HepG2 (cell line): Measurements from ENCODE around the gene KIFC1. TPM values are rescaled to one million over a fixed set of nuclear protein-coding genes. Genes with fewer than 3 reads are reported as not detected.
A peak's percentile ranks its signal among the peaks of the same experiment; 100 is the strongest.

Experiments used
- AFF4 ChIP-seq: sonication (generic); formaldehyde crosslinking; IDR thresholded peaks from 2 replicates; pipeline ENCODE4 v1.4.0; 2020; ENCODE audit warnings: missing genetic modification reagents
- CREB1 ChIP-seq, 2 experiments: fragments of 450-650 bp in 1 of 2; IDR thresholded peaks; 2 replicates each; pipeline ENCODE4 v1.6.1; 2016 to 2017; ENCODE audit warnings: control low read depth in 1 of 2, mild to moderate bottlenecking in 1 of 2, missing compliant biosample characterization in 1 of 2, missing genetic modification characterization in 1 of 2
- ELF4 ChIP-seq: sonication (generic); formaldehyde crosslinking; IDR thresholded peaks from 2 replicates; pipeline ENCODE4 v1.5.0; 2020; ENCODE audit warnings: missing genetic modification reagents, mild to moderate bottlenecking, moderate library complexity, borderline replicate concordance
- ERF ChIP-seq: IDR thresholded peaks from 2 replicates; pipeline ENCODE4 v1.6.1; 2018; ENCODE audit warnings: missing biosample characterization, missing genetic modification reagents
- FOXC1 ChIP-seq: sonication (generic); formaldehyde crosslinking; IDR thresholded peaks from 2 replicates; pipeline ENCODE4 v1.8.0; 2022; ENCODE audit warnings: mild to moderate bottlenecking, missing genetic modification reagents, borderline replicate concordance
- NFKBIZ ChIP-seq: IDR thresholded peaks from 2 replicates; pipeline ENCODE4 v1.6.1; 2018; ENCODE audit warnings: missing genetic modification reagents, missing compliant biosample characterization
- SETDB1 ChIP-seq: sonication (generic); formaldehyde crosslinking; IDR thresholded peaks from 2 replicates; pipeline ENCODE4 v1.5.1; 2020; ENCODE audit warnings: missing genetic modification reagents, mild to moderate bottlenecking, borderline replicate concordance
- SNAI1 ChIP-seq: sonication (generic); formaldehyde crosslinking; IDR thresholded peaks from 2 replicates; pipeline ENCODE4 v1.5.0; 2020; ENCODE audit warnings: mild to moderate bottlenecking, missing genetic modification reagents, borderline replicate concordance
- SP2 ChIP-seq: sonication (generic); formaldehyde crosslinking; IDR thresholded peaks from 2 replicates; pipeline ENCODE4 v1.5.1; 2020; ENCODE audit warnings: mild to moderate bottlenecking, missing genetic modification reagents
- TBL1XR1 ChIP-seq: fragments of 150-350 bp; IDR thresholded peaks from 2 replicates; pipeline ENCODE4 v1.6.1; 2014; ENCODE audit warnings: borderline replicate concordance, low read length; ENCODE audit not compliant: partially characterized antibody
- THYN1 ChIP-seq: sonication (generic); formaldehyde crosslinking; IDR thresholded peaks from 2 replicates; pipeline ENCODE4 v1.8.1; 2023; ENCODE audit warnings: low read depth, mild to moderate bottlenecking, moderate library complexity, missing genetic modification reagents, borderline replicate concordance
- TOPORS ChIP-seq: sonication (generic); formaldehyde crosslinking; IDR thresholded peaks from 2 replicates; pipeline ENCODE4 v1.8.0; 2023; ENCODE audit warnings: mild to moderate bottlenecking, missing genetic modification reagents
- ZGPAT ChIP-seq: IDR thresholded peaks from 2 replicates; pipeline ENCODE4 v1.6.1; 2016; ENCODE audit warnings: mild to moderate bottlenecking
- ZNF232 ChIP-seq: sonication (generic); formaldehyde crosslinking; IDR thresholded peaks from 2 replicates; pipeline ENCODE4 v1.4.0; 2020; ENCODE audit warnings: missing genetic modification reagents, borderline replicate concordance
- ZNF564 ChIP-seq: sonication (generic); formaldehyde crosslinking; IDR thresholded peaks from 2 replicates; pipeline ENCODE4 v1.8.1; 2023; ENCODE audit warnings: mild to moderate bottlenecking, missing genetic modification reagents
- ZNF589 ChIP-seq: sonication (generic); formaldehyde crosslinking; conservative IDR thresholded peaks from 2 replicates; pipeline ENCODE4 v1.8.0; 2022; ENCODE audit warnings: mild to moderate bottlenecking, moderate library complexity, missing genetic modification reagents
- polyA plus RNA-seq, 8 experiments: library from polyadenylated mRNA; depleted of rRNA in 3 of 8; stranded (reverse) in 7 of 8; unstranded in 1 of 8; fragments of >200 nt; fragmentation: Illumina TruSeq in 4 of 8; extraction: Trizol in 4 of 8; gene quantifications; 2 replicates each; pipeline versions ENCODE4 v1.2.1 to v1.2.3, GENCODE V29; 2011 to 2016; ENCODE audit warnings: low read depth in 4 of 8, missing spikeins in 1 of 8, mixed read lengths in 1 of 8; ENCODE audit not compliant: insufficient read depth in 1 of 8
- total RNA-seq, 5 experiments: library from RNA; depleted of rRNA; stranded (reverse); fragments of >200 nt; fragmentation: Illumina TruSeq; extraction: Trizol; gene quantifications; 2 replicates each; pipeline ENCODE4 v1.2.3, GENCODE V29; 2016; ENCODE audit warnings: low read depth in 1 of 5
- TF ChIP-seq, protein P1 (sequence below): sonication (generic); formaldehyde crosslinking; IDR thresholded peaks from 2 replicates; pipeline ENCODE4 v1.4.0; 2020; ENCODE audit warnings: missing genetic modification reagents

Gene KIFC1
- total and polyA plus RNA-seq, 2 of the 13 experiments (the other 11 are each of a cell fraction or from before 2014, with no cell fraction given): 25.0 to 45.5 TPM

- peak; percentile 72 for TF ChIP-seq ZNF564
- TF ChIP-seq TBL1XR1: no peak
- TF ChIP-seq SNAI1 (CRISPR knock-in tag): peak; percentile 78
- peak; percentile 94; the same call in 1 of the 2 replicates for TF ChIP-seq ZNF589 (CRISPR knock-in tag)
- peak; percentile 97 for TF ChIP-seq ZGPAT (CRISPR knock-in tag)
- peak; percentile 16; the same call in 1 of the 2 replicates for TF ChIP-seq SETDB1 (CRISPR knock-in tag)
- peak; percentile 90 for TF ChIP-seq ERF (CRISPR knock-in tag)
- peak; percentile 48; the same call in 1 of the 2 replicates for TF ChIP-seq ZNF232 (CRISPR knock-in tag)
- TF ChIP-seq TOPORS (CRISPR knock-in tag): peak; percentile 88; the same call in 1 of the 2 replicates
- peak; percentile 96 for TF ChIP-seq SP2 (CRISPR knock-in tag)
- TF ChIP-seq THYN1 (CRISPR knock-in tag): 0 out of 2 replicates have a peak, but pooled peaks have one; percentile 62
- peak; percentile 59; the same call in 1 of the 2 replicates for TF ChIP-seq AFF4
- TF ChIP-seq FOXC1: no peak
- TF ChIP-seq CREB1 (IDR thresholded peaks at IDR 0.05): peak; percentile 85
- TF ChIP-seq CREB1 (CRISPR knock-in tag; IDR thresholded peaks at IDR 0.05): peak; percentile 92
- TF ChIP-seq, protein P1, sequence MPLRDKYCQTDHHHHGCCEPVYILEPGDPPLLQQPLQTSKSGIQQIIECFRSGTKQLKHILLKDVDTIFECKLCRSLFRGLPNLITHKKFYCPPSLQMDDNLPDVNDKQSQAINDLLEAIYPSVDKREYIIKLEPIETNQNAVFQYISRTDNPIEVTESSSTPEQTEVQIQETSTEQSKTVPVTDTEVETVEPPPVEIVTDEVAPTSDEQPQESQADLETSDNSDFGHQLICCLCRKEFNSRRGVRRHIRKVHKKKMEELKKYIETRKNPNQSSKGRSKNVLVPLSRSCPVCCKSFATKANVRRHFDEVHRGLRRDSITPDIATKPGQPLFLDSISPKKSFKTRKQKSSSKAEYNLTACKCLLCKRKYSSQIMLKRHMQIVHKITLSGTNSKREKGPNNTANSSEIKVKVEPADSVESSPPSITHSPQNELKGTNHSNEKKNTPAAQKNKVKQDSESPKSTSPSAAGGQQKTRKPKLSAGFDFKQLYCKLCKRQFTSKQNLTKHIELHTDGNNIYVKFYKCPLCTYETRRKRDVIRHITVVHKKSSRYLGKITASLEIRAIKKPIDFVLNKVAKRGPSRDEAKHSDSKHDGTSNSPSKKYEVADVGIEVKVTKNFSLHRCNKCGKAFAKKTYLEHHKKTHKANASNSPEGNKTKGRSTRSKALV: no peak
- TF ChIP-seq NFKBIZ: peak; percentile 63
- TF ChIP-seq ELF4: no peak
These were observed 62.7 kb downstream of the KIFC1 start, which contains the start of gene ZBTB9 (continued) for GRCh38 chr6:33454009-33454946.
